Fibroblast of gingiva (primary cell): ENCODE measurements around the gene PHF20.
"Not testable (repeated sequence)": the region's sequence is repeated elsewhere in the genome, so short reads cannot be mapped to it uniquely, and the experiment has no call there.

ENCODE experiments used
- DNase-seq: peaks from one replicate; pipeline ENCODE4 v3.0.0-alpha.2; 2011; ENCODE audit warnings: low read depth

PHF20 gene

GRCh38 chr20:35839904-35840303 is 68.1 kb downstream of the PHF20 start:
- DNase-seq = no peak

- no peak for DNase-seq
Measured at GRCh38 chr20:35840421-35840820, 68.6 kb downstream of the PHF20 start.

GRCh38 chr20:35842361-35842760 is 70.5 kb downstream of the PHF20 start:
- no peak for DNase-seq

DNA sequence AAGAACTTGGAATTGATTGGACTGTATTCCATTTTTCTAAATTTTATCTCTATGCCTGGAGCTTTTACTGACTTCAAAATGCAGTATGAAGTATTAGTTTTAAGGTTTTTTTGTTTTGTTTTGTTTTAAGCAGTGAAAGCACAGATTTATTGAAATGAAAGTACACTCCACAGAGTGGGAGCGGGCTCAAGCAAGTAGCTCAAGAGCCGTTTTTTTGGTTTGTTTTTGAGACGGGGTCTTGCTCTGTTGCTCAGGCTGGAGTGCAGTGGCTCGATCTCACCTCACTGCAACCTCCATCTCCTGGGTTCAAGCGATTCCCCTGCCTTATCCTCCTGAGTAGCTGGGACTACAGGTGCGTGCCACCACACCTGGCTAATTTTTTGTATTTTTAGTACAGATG is 72.1 kb downstream of the PHF20 start:
- DNase-seq = not testable (repeated sequence)

GRCh38 chr20:35845561-35845960 is 73.7 kb downstream of the PHF20 start:
- peak; percentile 21 for DNase-seq

DNA sequence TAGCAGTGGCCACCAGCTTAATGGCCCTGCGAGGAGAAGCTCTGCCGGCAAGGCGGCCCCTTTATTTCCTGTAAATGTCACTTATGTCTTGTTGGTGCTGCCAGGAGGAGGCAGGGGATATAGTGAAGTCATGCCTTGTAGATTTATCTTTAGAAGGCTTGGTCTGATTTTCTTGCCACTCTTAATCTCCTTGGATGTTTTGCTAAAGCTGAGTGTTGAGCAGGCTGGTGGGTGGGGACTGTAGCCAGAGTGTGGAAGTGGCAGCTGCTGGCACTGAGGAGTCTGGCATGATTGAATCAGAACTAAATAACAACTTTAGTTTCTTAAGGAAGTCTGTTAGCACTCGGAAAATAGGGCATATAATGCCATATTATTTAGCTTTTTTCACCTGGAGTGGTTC is 77.9 kb downstream of the PHF20 start:
- DNase-seq = no peak

DNA sequence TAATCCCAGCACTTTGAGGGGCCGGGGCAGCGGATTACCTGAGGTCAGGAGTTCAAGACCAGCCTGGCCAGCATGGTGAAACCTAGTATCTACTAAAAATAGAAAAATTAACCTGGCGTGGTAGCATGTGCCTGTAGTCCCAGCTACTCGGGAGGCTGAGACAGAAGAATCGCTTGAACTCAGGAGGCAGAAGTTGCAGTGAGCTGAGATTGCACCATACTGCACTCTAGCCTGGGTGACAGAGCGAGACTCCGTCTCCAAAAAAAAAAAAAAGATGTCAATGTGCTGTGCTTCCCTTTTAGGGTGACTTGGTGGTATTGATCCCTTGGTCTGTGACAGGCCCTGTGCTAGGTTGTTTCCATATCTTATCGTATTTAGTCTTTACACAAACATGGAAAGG is 79.8 kb downstream of the PHF20 start:
- DNase-seq = not testable (repeated sequence)

GRCh38 chr20:35854713-35855348 is 83.0 kb downstream of the PHF20 start:
- no peak for DNase-seq

- not testable (repeated sequence) for DNase-seq
Measured at GRCh38 chr20:35855641-35856040, 83.8 kb downstream of the PHF20 start.

- DNase-seq = no peak
Measured at GRCh38 chr20:35856866-35857265, 85.1 kb downstream of the PHF20 start.

- peak; percentile 45 for DNase-seq
Measured at GRCh38 chr20:35866418-35867202, 94.8 kb downstream of the PHF20 start.

GRCh38 chr20:35870541-35871258 is 98.9 kb downstream of the PHF20 start:
- peak; percentile 45 for DNase-seq

DNA sequence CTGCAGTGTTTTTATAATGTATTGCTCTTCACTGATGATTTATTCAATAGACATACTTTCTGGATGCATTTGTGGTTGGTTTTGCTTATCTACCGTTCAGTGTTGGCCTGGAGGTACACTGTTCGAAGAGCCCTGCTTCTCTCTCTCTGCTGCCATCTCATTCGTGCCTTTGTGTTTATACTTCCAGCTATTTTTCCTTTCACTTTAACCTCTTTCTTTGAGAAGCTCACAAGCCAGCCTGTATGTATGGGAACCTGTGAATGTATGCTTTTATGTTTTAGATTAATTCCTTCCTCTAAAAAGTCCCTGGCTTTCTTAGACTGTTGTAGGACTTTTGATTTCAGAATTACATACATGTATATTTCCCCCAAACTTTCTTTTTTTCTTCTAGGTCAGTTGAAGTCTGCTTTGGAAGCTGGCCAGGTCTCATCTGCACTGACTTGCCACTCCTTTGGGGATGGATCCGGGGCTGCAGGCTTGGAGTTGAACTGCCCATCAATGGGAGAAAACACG is 99.5 kb downstream of the PHF20 start:
- DNase-seq = peak; percentile 43

DNA sequence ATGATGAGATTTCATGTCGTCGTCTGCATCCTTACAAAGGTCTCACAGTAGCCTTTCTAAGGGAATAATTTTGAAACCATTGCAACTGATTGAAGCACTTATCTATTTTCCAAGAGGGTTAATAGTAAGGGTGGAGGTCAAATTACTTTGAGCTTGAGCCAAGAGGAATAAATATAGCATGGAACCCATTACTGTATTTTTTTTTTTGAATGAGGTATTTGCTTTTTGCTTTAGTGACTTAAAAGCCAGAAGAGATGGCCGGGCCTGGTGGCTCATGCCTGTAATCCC is 104.2 kb downstream of the PHF20 start:
- peak; percentile 40 for DNase-seq

DNA sequence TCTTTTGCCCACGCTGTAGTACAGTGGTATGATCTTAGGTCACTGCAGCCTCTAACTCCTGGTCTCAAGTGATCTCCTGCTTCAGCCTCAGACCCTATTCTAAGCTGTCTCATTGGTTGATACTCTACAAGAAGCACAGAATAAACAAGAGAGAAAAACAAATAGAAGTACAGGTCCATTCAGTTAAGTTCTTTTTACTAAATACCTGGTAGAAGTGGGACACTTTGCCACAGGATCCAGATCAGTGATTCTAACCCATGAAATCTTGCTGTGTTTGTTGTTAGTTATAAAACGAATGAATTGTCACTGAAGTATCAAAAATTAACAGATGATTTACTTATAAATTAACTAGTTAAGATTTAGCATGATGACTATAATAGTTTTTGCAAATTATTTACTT is 105.8 kb downstream of the PHF20 start:
- no peak for DNase-seq

DNA sequence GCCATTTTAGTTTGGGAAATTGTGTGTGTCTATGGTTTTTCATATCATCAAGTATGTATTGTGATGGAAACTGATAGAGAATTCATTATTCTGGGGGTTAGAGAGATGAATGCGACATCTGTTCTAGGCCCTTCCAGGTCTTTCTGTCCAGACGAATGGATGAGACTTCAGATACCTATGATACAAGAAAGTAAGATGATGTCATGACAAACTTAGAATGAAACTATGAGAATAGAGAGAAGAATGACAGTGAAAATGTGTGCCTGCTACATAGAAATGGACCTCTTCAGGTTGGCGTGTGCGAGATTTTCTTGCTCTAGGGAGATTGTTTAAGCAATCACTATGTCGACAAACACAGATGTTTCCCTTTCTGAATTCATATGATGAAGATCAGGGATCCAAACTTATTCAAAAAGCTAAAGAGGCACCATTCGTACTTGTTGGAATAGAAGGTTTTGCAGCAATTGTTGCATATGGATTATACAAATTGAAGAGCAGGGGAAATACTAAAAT is 106.4 kb downstream of the PHF20 start:
- no peak for DNase-seq

DNA sequence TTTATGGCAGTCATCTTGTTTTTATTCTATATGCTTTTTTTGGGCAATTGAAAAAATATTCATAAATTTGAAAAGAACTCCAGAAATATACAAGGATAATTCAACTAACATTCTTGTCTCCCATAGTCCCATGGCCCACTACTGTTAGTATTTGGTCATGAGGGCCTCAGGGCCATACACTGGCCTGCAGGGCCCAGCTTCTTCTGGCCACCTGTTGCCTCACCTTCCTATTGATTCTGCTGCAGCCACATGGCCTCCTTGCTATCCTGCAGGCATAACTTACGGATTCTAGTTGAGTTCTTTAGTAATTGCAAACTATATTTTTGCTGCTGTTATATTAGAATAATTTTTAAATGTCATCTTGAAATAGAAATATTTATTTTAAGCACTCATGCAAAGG is 109.9 kb downstream of the PHF20 start:
- DNase-seq = no peak

- DNase-seq = peak; percentile 41
Measured at GRCh38 chr20:35882427-35883161, 110.8 kb downstream of the PHF20 start.

GRCh38 chr20:35883336-35883777 is 111.5 kb downstream of the PHF20 start:
- DNase-seq = no peak

- peak; percentile 100 for DNase-seq
Measured at GRCh38 chr20:35883778-35884540, 112.1 kb downstream of the PHF20 start.

GRCh38 chr20:35884541-35884865 is 112.7 kb downstream of the PHF20 start:
- DNase-seq = no peak
